ENCODE results near the gene TSEN34. TPM values are rescaled to one million over a fixed set of nuclear protein-coding genes. Genes with fewer than 3 reads are reported as not detected.

The TSEN34 gene
- total RNA-seq, 2 donors from 2014 or later, result 36.7 to 37.0 TPM

DNA sequence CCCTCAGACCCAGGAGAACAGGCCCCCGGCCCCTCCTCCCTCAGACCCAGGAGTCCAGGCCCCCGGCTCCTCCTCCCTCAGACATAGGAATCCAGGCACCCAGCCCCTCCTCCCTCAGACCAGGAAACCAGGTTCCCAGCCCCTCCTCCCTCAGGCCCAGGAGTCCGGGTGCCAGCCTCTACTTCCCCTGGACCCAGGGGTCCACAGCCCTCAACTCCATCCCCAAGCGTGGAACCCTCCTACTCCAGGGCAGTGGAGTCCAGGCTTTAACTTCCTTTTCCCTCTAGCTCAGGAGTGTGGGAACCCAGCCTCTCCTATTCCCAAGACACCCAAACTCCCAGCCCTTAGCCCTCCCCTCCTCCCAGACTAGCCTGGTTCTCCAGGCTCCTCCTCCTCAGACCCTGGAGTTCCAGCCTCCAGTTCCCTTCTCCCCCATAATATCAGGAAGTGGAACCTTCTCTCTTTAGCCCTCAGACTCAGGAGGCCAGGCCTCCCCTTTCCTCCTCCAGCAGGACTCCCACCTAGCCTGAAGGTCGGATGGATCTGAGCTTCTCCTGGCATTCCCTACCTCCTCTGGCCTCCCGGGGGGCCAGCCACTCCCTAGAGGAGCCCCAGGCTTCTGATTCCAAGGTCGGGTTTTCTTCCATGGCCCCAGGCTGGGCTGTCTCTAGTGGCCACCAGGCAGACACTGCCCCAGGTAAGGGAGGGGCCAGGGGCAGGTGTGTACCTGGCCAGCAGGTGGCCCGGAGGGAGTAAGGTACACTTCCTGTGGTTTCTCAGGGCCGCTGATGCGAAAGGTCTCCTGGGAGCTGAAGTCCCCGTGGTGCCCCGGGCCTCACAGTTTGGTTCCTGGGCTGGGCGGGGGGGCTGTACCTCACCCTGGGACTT, 18.4 kb upstream of the TSEN34 start, which contains the start of gene TMC4:
Gene TMC4 (minus strand): TSS at position 690 of the 888 bp plus-strand sequence. CDS start 43 bp downstream, at position 647.
- H3K4me3 ChIP-seq, result peak within 1 kb of the TSS in 1 of 2 donors; percentile 23
- H3K27ac ChIP-seq, result peak within 1 kb of the TSS; percentile 32 to 35
- peaks cover 0 to 3% of the 10 kb centered on the region in 2 donors for H3K27me3 ChIP-seq
- peaks cover 0 to 13% of the 10 kb centered on the region in 2 donors for H3K4me1 ChIP-seq
- no peaks in the 10 kb centered on the region for H3K36me3 ChIP-seq
- no peak for DNase-seq (ENCODE audit: low spot score)
- TF ChIP-seq CTCF (IDR thresholded peaks at IDR 0.05), result no peak
- H3K9me3 ChIP-seq, result no peaks in the 10 kb centered on the region

- H3K4me1 ChIP-seq, result peaks cover 0 to 9% of the 10 kb centered on the region in 2 donors
- H3K9me3 ChIP-seq, result no peaks in the 10 kb centered on the region
- peak overlapping the region in 1 of 2 donors; percentile 32 for H3K27ac ChIP-seq
- no peak for DNase-seq (ENCODE audit: low spot score)
- H3K4me3 ChIP-seq, result no peak overlapping the region
- peaks cover 0 to 3% of the 10 kb centered on the region in 2 donors for H3K27me3 ChIP-seq
- TF ChIP-seq CTCF (IDR thresholded peaks at IDR 0.05), result no peak
- no peaks in the 10 kb centered on the region for H3K36me3 ChIP-seq
Observed at GRCh38 chr19:54173359-54173699, 17.8 kb upstream of the TSEN34 start.

GRCh38 chr19:54173951-54174834, 16.9 kb upstream of the TSEN34 start:
- no peak for TF ChIP-seq CTCF (IDR thresholded peaks at IDR 0.05)
- no peaks in the 10 kb centered on the region for H3K36me3 ChIP-seq
- H3K9me3 ChIP-seq, result no peaks in the 10 kb centered on the region
- no peak for DNase-seq (ENCODE audit: low spot score)
- no peak overlapping the region for H3K27ac ChIP-seq
- no peak overlapping the region for H3K4me3 ChIP-seq
- H3K27me3 ChIP-seq, result peaks cover 0 to 3% of the 10 kb centered on the region in 2 donors
- H3K4me1 ChIP-seq, result peaks cover 0 to 7% of the 10 kb centered on the region in 2 donors

DNA sequence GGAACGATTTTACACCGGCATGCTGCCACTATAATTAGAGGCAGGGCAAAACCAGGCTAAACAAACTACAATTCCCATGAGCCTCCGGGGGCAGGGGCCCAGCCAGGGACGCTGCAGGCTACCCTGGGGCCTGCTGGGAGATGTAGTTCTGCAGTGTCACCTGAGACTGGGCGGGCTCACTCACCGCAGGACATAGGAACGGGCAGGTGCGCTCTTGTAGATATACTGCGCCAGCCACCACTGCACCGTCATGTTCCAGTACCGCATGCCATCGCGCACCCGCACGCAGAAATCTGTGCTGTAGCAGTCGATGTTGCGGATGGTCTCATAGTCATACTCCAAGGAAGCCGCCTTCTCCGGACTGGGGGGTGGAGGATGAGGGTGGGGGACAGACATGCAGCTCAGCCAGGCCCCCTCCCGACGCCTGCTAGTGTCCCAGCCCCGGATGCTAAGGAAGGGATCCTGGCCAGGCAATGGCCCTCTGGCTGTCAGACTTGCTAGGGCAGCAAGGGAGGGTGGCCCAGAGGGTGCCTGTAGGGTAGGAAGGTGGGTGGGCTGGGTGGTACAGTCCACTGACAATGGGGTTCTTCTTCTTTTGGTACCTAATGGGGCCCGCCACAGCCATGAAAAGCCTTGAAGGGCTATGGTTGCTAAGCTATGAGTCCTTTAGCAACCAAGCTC, 12.4 kb upstream of the TSEN34 start:
- no peak overlapping the region for H3K4me3 ChIP-seq
- H3K4me1 ChIP-seq, result no peaks in the 10 kb centered on the region
- H3K36me3 ChIP-seq, result no peaks in the 10 kb centered on the region
- no peak for DNase-seq (ENCODE audit: low spot score)
- H3K27ac ChIP-seq, result no peak overlapping the region
- no peaks in the 10 kb centered on the region for H3K27me3 ChIP-seq
- no peaks in the 10 kb centered on the region for H3K9me3 ChIP-seq
- TF ChIP-seq CTCF (IDR thresholded peaks at IDR 0.05), result no peak

GRCh38 chr19:54179262-54179852, 11.8 kb upstream of the TSEN34 start:
- no peak for TF ChIP-seq CTCF (IDR thresholded peaks at IDR 0.05)
- no peaks in the 10 kb centered on the region for H3K36me3 ChIP-seq

More at GRCh38 chr19:54179262-54179852, 11.8 kb upstream of the TSEN34 start:
- no peaks in the 10 kb centered on the region for H3K27me3 ChIP-seq
- H3K9me3 ChIP-seq, result no peaks in the 10 kb centered on the region
- no peaks in the 10 kb centered on the region for H3K4me1 ChIP-seq
- H3K4me3 ChIP-seq, result no peak overlapping the region
- no peak for DNase-seq (ENCODE audit: low spot score)
- H3K27ac ChIP-seq, result no peak overlapping the region

All from right atrium auricular region (tissue), 2 donors.